22Rv1 (cell line): ENCODE measurements around the gene ATXN7L1.

Experiments
- H3K27ac ChIP-seq: fragments of 450-650 bp; 2 replicates; pipeline ENCODE4 v1.5.1; 2017
- CTCF ChIP-seq: fragments of 450-650 bp; IDR thresholded peaks from 2 replicates; pipeline ENCODE4 v1.5.1; 2017; ENCODE audit warnings: mild to moderate bottlenecking
- ZFX ChIP-seq: fragments of 450-650 bp; IDR thresholded peaks from 2 replicates; pipeline ENCODE4 v1.6.1; 2017; ENCODE audit warnings: antibody characterized with exemption, borderline replicate concordance

Gene ATXN7L1

DNA sequence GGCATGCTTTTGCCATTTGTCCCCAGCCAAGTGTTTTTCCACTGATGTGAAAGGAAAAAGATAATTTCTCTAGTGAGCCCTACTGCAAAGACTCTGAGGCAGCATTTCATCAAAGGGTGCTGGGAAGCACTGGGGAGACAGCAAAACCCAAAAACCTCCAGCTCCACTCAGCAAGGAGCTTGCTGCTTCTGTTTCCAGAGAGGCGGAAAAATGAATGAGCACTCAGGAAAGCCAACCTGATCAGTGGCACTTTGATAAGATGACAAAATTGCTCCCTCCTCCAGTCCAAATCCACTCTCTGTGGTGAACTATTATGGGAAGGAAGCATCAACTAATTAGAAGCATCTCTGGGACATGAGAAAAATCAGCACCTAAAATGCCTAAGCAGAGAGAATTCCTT is 68.2 kb downstream of the ATXN7L1 start:
- no peak overlapping the region for H3K27ac ChIP-seq
- TF ChIP-seq ZFX (no peak), CTCF (no peak)

GRCh38 chr7:105807448-105807762 is 69.0 kb downstream of the ATXN7L1 start:
- TF ChIP-seq ZFX (no peak), CTCF (no peak)
- H3K27ac ChIP-seq: no peak overlapping the region

- no peak overlapping the region for H3K27ac ChIP-seq
- no peak for TF ChIP-seq CTCF
- TF ChIP-seq ZFX: no peak
Measured at GRCh38 chr7:105806592-105807447, 69.6 kb downstream of the ATXN7L1 start.

DNA sequence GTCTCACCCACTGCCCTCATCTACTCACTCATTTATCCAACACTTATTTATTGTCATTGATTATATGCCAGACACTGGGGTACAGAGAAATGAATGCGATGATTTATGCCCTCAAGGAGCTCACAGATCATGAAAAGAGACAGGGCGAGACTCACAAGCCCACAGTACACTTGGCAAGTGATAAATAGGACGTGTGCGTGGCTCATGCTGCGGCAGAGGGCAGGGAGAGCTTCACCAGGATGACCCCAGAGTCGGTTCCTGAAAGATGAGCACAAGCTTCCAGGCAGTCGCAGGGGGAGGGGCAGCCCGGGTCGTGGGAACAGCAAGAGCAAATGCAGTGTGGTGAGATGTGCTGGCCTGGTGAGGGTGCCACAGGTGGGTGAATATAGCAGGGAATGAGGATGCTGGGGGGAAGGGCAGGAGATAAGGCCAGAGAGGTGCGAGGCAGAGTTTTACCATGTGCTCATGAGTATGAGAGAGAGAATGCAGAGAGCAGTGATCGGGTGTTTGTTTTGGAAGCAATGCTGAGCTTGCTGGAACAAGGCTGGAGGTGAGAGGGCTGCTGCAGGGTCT is 70.9 kb downstream of the ATXN7L1 start:
- no peak for TF ChIP-seq ZFX
- no peak for TF ChIP-seq CTCF
- no peak overlapping the region for H3K27ac ChIP-seq

DNA sequence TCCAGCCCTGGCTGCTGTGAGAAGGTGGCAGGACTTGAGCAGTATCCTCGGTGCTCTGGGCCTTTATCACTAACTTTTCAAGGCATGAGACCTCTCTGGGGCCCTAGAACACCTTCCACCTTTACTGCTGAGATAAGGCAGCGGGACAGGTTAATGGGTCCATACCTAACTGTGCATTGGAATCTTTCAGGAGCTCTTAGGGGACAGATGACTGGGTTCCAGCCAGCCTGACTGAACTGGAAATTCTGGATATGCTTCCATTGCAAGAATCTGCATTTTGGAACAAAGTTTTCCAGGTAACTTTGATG is 73.0 kb downstream of the ATXN7L1 start:
- TF ChIP-seq CTCF (no peak), ZFX (no peak)
- H3K27ac ChIP-seq: no peak overlapping the region

DNA sequence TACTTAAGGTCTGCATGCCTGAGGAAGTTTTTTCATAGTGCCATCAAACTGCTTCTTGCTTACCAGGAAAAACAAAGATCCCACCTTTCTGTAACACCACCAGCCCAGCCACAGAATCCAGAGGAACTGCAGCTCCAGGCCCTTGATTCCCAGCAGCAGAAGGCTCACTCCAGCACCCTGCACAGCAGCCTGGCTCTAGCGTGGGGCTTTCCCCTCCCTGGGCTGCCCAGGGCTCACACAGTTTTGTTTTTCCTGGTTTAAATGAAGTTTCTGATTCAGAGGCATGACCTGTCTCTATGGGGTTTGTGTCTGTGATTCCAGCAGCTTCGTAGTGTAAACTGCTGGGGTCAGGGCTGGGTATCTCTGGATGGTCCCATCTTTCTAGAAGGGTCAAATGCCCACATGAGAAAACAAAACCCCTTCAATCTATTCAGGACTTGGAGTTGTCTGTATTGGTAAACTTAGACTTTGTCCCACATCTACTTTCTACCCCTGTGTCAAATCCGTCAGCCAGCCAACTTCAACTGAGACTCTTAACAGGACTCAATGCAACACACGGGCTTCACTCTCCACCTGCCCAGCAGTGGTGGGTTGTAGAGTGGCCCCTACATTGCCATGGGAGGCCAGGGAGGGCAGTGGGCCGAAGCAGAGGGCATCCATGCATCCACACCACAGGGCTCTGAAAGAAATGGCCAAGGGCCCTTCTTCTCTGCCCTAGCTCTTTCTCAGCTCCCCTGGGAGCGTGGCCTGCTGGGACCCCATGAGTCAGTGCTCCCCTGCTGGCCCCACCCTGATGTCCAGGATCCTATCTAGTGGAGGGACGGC is 73.6 kb downstream of the ATXN7L1 start:
- TF ChIP-seq CTCF (no peak), ZFX (no peak)

More for the DNA sequence above, 73.6 kb downstream of the ATXN7L1 start:
- H3K27ac ChIP-seq: no peak overlapping the region
